ENCODE results near the gene NACC1.

NACC1 gene

GRCh38 chr19:13117772-13118423, at the start of gene NACC1:
TSS of gene NACC1 (plus strand) at chr19:13118264. CDS start at chr19:13135208, 16,944 bp downstream.
- in situ Hi-C loops (cut with MboI; ENCODE audit: low sequenced_read_pairs), result no loop called here

- in situ Hi-C loops (cut with MboI; ENCODE audit: low sequenced_read_pairs), result no loop called here
These were observed 48.4 kb upstream of the NACC1 start for GRCh38 chr19:13069415-13070359.

DNA sequence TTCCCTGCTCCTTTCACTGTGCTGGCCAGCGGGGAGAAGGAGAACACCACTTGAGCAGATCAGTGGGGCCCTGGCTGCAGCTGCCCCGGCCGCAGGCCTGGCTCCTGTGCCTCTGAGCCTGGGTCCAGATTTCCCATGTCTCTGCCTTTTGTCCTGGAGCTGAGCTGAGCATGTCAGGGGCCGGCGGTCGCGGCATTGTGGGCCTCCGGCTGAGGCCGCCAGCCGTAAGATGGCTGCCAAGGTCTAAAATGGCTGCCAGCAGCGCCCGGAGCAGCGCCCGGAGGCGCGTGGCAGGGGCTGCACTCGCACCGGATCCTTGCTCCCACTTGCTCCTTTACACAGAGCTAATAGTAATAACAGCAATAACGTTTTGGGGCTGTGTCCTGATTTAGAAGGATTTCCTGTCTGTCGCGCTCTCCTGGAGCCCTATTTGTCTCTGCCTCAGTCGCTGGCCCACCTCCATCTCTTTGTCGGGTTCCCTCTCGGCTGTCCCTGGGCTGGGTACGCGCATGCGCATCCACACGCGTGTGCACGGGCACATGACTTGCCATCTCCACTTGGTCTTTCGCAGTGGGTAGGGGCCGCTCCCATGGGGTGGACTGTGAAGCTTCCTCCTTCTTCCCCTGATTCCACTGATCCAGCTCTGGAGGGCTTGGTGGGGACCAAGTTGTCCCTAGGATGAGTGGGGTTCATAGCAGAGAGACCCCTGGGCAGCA, 47.5 kb upstream of the NACC1 start:
- in situ Hi-C loops (cut with MboI; ENCODE audit: low sequenced_read_pairs), result no loop called here

DNA sequence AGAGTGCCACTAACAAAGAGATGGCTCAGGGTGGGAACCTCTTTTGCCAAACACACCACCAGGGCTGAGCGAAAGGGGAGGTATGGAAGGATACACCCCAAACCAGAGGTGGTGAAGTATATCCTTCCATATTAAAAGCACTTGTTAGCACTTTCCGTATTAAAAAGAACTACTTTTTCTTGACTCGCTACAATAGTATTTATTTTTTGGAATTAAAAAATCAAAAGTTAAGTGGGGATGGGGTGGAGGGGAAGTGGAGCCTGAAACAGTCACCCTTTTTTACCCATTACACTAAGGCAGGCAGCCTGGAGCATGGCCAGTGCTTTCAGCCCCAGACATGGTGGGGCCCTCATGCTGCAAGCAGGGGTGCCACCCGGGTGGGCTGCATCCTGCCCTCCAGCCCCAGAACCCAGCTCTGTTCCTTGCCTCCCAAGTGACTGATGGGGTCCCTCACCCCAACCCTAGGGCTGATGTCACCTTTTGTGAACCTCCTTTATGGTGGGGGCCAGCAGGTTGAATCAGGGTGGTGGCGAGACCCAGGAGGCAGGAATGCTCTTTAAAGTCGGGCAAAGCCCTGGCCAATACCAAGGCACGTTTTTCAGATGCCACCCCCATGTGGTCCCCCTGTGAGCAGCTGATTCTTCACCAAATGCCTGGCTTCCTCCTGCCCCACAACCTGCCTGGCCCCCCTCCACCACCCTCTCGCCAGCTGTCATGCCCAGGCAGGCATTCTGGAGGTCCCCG, 46.4 kb upstream of the NACC1 start:
- in situ Hi-C loops (cut with MboI; ENCODE audit: low sequenced_read_pairs), result no loop called here

- in situ Hi-C loops (cut with MboI; ENCODE audit: low sequenced_read_pairs), result no loop called here
These were observed 45.7 kb upstream of the NACC1 start for GRCh38 chr19:13072188-13072908.

DNA sequence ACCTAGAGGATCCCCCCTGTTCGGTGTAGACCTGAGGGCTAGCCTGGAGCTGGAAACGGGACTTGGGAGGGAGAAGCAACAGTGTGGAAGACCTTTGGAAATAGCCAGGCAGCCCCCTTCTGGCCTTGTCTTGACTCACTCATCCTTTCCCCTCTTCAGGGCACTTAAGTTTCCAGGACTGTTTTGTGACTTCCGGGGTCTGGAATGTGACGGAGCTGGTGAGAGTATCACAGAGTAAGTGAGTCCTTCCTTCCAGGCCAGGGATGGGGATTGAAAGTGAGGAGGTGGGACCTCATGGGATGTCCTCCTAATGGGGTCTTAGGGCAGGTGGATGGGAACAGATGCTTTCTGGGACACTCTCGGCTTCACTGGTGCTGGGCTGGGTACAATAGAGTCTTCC, 44.8 kb upstream of the NACC1 start:
- in situ Hi-C loops (cut with MboI; ENCODE audit: low sequenced_read_pairs), result no loop called here

DNA sequence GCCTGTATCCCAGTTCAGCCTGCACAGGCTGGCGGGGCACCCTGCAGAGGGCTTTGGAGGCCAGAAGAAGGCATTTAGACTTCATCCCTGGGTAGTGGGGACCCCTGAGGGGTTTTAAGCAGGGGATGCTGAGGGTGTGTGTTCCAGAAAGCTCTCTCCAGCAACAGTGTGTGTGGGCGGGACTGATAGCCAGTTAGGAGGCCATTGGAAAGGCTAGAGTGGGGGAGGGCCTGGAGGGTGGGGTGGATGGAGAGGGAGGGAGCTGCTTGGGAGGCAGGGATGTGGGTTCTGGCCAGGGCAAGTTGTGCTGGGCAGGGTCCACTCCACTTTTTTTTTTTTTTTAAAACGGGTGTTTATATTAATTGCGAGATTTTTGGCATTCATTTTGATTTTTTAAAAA, 43.7 kb upstream of the NACC1 start:
- in situ Hi-C loops (cut with MboI; ENCODE audit: low sequenced_read_pairs), result no loop called here

- in situ Hi-C loops (cut with MboI; ENCODE audit: low sequenced_read_pairs), result no loop called here
These were observed 41.7 kb upstream of the NACC1 start for GRCh38 chr19:13076320-13076719.

DNA sequence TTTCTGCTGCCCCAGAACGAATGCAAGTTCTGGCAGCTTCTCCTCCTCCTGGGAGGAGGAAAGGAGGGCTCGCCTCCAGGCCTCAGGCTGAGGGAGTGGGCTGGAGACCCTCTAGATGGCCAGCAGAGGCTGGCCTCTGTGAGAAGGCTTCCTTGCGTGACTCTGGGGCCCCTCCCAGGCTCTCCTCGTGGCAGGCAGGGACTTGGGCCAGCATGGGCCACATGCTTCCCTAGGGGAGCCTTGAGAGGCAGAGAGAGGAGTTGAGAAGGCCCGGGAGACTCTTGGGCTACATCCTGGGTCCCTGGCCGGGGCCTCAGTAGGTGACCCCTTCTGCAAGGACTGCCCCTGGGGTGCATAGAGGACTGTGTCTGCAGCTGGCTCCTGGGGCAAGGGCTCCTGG, 41.3 kb upstream of the NACC1 start:
- in situ Hi-C loops (cut with MboI; ENCODE audit: low sequenced_read_pairs), result no loop called here

GRCh38 chr19:13077240-13077639, 40.8 kb upstream of the NACC1 start:
- in situ Hi-C loops (cut with MboI; ENCODE audit: low sequenced_read_pairs), result no loop called here

DNA sequence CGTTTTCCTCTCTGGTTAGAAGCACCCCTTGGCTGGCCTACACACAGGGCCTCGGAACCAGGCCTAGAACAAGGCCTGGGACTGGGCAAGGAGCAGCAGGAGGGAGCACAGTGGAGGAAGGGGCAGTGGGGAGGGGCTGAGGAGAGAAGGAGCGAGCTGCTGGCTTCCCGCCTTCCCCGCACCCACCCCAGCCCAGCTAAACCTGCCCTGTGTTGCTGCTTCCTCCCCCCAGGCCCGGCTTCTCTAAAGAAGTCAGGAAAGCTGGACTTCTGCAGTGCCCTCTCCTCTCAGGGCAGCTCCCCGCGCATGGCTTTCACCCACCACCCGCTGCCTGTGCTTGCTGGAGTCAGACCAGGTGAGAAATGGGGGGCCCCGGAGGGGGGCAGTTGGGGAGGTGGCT, 39.7 kb upstream of the NACC1 start:
- in situ Hi-C loops (cut with MboI; ENCODE audit: low sequenced_read_pairs), result no loop called here

GRCh38 chr19:13078897-13079541, 39.0 kb upstream of the NACC1 start:
- in situ Hi-C loops (cut with MboI; ENCODE audit: low sequenced_read_pairs), result no loop called here

DNA sequence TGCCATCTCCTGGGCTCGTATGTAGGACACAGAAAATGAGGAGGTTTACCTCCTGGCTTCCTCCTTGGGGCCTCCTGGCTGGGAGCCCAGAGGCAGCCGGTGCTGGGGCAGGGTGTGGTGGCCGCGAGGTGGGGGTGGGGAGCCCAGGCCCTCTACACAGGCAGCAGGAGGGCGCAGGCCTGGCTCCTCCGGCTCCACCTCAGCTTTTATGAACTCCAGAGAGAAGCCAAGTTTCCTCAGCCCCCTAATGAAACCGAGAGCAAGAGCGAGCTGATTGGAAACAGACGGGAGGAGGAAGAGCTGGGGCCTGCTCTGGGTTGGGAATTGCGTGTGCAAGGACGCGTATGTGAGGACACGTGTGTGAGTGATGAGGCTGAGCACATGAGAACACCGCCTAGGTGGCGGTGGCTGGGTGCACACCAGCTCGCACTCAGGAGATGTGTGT, 38.5 kb upstream of the NACC1 start:
- in situ Hi-C loops (cut with MboI; ENCODE audit: low sequenced_read_pairs), result no loop called here

GRCh38 chr19:13082192-13083007, 35.7 kb upstream of the NACC1 start:
- in situ Hi-C loops (cut with MboI; ENCODE audit: low sequenced_read_pairs), result no loop called here

DNA sequence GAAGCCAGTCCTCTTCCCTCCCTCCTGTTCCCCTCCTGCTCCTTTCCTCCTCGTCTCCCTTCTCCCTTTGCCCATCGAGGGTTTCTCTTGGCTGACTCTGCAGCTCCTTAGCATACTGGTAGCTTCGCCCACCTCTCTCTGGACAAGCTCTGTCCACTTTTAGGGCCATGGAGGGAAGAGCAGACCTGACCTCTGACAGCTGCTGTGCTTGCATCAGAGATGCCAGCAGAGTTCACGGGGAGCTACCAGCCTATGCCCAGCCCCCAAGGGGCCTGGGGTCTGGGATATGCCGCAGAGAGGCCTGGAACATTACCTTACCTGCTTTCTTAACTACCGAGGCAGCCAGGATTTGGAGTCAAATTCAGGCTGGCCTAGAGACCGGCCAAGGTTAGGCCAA, 35.1 kb upstream of the NACC1 start:
- in situ Hi-C loops (cut with MboI; ENCODE audit: low sequenced_read_pairs), result no loop called here

DNA sequence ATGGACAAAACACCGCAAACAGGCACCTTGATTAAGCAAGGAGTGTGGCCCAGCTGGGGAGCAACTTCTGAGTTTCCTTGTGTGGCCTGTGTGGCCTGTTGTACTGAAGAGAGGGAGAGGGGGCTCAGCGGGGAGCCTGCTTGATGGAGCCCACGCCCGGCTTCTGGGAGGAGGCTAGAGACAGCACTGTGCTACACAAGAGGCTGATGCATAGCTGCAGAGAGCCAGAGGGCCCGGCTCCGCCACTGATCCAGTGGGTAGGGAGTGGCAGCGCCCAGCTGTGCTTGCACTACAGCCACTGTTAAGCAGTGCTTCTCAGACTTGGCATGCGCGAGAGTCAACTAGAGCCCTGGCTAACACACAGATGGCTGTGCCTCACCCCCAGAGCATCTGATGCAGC, 34.4 kb upstream of the NACC1 start:
- in situ Hi-C loops (cut with MboI; ENCODE audit: low sequenced_read_pairs), result no loop called here

- in situ Hi-C loops (cut with MboI; ENCODE audit: low sequenced_read_pairs), result no loop called here
These were observed 32.4 kb upstream of the NACC1 start for GRCh38 chr19:13085666-13086065.

- in situ Hi-C loops (cut with MboI; ENCODE audit: low sequenced_read_pairs), result no loop called here
These were observed 31.7 kb upstream of the NACC1 start for GRCh38 chr19:13086341-13086740.

DNA sequence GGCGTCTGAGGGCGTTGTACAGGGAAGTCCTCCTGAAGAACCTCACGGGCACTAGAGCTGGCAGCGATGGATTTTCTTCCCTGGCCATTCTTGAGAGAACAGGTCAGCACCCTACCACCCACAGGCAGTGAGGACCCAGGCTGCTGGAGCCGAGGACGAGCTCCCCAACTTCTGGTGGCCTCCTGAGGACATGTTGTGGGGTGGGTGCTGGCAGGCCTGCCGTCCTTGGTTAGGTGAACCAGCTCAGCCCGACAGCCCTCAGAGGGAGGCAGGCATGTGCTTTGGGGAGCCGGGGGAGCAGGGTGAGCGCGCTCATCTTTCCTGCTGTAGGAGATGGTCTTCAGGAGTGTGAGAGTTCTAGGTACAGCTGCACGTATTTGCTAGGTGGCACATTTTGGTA, 30.8 kb upstream of the NACC1 start:
- in situ Hi-C loops (cut with MboI; ENCODE audit: low sequenced_read_pairs), result no loop called here
